Osteocyte (in vitro differentiated cells): ENCODE data around the gene ZNF429. TPM values are rescaled to one million over a fixed set of nuclear protein-coding genes. Genes with fewer than 3 reads are reported as not detected.

ENCODE experiments used
- DNase-seq: peaks from one replicate; pipeline ENCODE4 v3.0.0; 2021; ENCODE audit warnings: mixed read lengths; ENCODE audit not compliant: unreplicated experiment; ENCODE audit errors: extremely low spot score
- H3K27ac Mint-ChIP-seq: one replicate; pipeline ENCODE4 v1.8.0; 2021; ENCODE audit warnings: mild to moderate bottlenecking, mixed read lengths; ENCODE audit not compliant: unreplicated experiment
- H3K27me3 Mint-ChIP-seq: one replicate; pipeline ENCODE4 v1.8.0; 2021; ENCODE audit warnings: mixed read lengths; ENCODE audit not compliant: unreplicated experiment
- H3K36me3 Mint-ChIP-seq: one replicate; pipeline ENCODE4 v1.8.0; 2021; ENCODE audit warnings: mixed read lengths; ENCODE audit not compliant: unreplicated experiment
- H3K4me1 Mint-ChIP-seq: one replicate; pipeline ENCODE4 v1.8.0; 2021; ENCODE audit warnings: mixed read lengths; ENCODE audit not compliant: unreplicated experiment
- H3K4me3 Mint-ChIP-seq: one replicate; pipeline ENCODE4 v1.8.0; 2021; ENCODE audit warnings: mild to moderate bottlenecking, moderate library complexity, mixed read lengths; ENCODE audit not compliant: unreplicated experiment
- H3K9me3 Mint-ChIP-seq: one replicate; pipeline ENCODE4 v1.8.0; 2021; ENCODE audit warnings: mixed read lengths; ENCODE audit not compliant: unreplicated experiment
- total RNA-seq: library from RNA; stranded (reverse); gene quantifications from 2 replicates; pipeline ENCODE4 v1.2.1, GENCODE V29; 2021
- TF ChIP-seq, protein P1 (sequence below): fragments of 200-600 bp; sonication (generic); IDR thresholded peaks from 2 replicates; pipeline ENCODE4 v1.5.0; 2021; ENCODE audit warnings: antibody characterized with exemption, mild to moderate bottlenecking, moderate library complexity

ZNF429 gene
- total RNA-seq, 1 donor from 2014 or later = 8.7 TPM

DNA sequence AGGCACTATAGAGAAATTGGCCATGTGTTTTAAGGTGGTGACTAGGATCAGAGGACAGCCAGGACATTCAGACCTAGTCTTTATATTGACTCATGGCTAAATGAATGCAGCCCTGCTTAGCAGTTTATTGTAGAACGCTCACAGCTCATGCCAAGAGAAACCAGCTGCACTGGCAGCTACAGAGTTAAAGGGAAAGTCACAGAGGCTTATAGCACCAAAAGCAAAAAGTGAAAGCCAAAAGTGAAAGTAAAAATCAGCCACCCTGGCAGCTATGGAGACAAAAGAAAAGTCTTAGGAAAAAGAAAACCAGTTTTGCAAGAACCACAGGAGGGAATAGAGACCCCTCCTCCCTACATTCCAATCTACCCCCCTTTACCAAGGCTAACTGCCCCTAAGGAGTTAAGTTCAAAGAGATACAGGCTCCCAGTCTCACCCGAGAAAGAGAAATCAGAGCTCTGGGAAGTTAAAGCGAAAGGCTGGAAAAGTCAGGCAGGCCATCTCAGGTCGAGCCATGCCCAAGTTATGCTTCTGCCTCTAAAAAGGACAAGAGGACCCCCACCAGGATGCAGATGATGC, 99.0 kb downstream of the ZNF429 start:
- peaks cover 18% of the 10 kb centered on the region for H3K4me1 Mint-ChIP-seq
- peaks cover 4% of the 10 kb centered on the region for H3K9me3 Mint-ChIP-seq
- H3K4me3 Mint-ChIP-seq = peak overlapping the region; percentile 78
- H3K36me3 Mint-ChIP-seq = no peaks in the 10 kb centered on the region
- H3K27ac Mint-ChIP-seq = peak overlapping the region; percentile 91
- DNase-seq = no peak
- TF ChIP-seq, protein P1, sequence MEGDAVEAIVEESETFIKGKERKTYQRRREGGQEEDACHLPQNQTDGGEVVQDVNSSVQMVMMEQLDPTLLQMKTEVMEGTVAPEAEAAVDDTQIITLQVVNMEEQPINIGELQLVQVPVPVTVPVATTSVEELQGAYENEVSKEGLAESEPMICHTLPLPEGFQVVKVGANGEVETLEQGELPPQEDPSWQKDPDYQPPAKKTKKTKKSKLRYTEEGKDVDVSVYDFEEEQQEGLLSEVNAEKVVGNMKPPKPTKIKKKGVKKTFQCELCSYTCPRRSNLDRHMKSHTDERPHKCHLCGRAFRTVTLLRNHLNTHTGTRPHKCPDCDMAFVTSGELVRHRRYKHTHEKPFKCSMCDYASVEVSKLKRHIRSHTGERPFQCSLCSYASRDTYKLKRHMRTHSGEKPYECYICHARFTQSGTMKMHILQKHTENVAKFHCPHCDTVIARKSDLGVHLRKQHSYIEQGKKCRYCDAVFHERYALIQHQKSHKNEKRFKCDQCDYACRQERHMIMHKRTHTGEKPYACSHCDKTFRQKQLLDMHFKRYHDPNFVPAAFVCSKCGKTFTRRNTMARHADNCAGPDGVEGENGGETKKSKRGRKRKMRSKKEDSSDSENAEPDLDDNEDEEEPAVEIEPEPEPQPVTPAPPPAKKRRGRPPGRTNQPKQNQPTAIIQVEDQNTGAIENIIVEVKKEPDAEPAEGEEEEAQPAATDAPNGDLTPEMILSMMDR = no peak
- H3K27me3 Mint-ChIP-seq = no peaks in the 10 kb centered on the region

Other genes starting within 250 kb of the ZNF429 start
- 12.3 and 12.8 TPM in 2 replicates for gene ZNF708, start 176.2 kb upstream of the ZNF429 start, total RNA-seq
- 6.9 and 7.1 TPM in 2 replicates for gene ZNF738, start 146.6 kb upstream of the ZNF429 start, total RNA-seq
- gene ZNF493, start 108.5 kb upstream of the ZNF429 start, total RNA-seq = 14.2 and 21.0 TPM in 2 replicates